ENCODE data around the gene SVEP1. TPM values are rescaled to one million over a fixed set of nuclear protein-coding genes. Genes with fewer than 3 reads are reported as not detected.

The SVEP1 gene
- total RNA-seq, 1 experiment from 2014 or later: 0.05 TPM

GRCh38 chr9:110317911-110318310 lies 261.6 kb downstream of the SVEP1 start:
- BruUV-seq (replicated peaks): no TSS peak

DNA sequence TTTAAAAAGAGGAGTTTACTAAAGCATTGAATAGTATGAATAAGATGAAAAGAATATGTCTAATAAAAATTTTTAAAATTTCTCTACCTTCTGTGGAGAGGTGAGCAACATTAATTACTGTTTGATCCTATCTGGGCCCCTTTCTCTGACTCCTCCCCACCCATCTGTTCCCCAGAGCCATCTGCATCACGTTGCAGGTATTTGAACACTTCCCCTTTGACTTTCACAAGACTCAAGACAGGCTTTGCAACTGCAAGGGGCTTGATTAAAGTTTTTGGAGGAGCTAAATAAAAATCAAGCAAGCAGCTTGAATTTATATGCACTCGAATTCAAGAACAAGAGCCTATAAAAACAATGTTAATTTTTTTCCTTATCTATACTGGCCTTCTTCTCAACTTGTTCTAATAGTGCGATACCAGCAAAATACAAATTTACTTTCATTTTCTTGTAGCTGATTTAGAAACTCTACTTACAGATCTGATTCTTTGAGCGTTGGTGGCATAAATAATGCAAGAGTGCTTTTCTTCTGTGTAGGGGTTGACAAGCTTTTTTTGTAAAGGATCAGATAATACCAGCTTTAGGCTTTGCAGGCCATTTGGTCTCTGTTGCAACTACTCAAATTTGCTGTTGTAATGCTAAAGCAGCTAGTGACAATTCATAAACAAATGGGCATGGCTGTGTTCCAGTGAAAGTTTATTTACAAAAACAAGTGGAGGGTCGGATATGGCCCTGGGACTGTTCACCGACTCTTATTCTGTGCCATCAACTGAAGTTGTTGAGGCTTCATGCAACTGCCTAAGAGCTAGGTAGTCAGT lies 263.1 kb downstream of the SVEP1 start:
- no peaks in the 10 kb centered on the region for H3K27me3 ChIP-seq (ENCODE audit: control insufficient read depth, insufficient read depth, low read length)
- H3K9me3 ChIP-seq (ENCODE audit: control insufficient read depth, insufficient read depth, low read depth, low read length): no peaks in the 10 kb centered on the region
- in situ Hi-C loops (cut with HindIII; ENCODE audit: low pct_unique_long_range_greater_than_20kb, low sequenced_read_pairs): no loop called here
- ChIA-PET POLR2A (no interaction called here), CTCF (no interaction called here)
- H3K27ac ChIP-seq (ENCODE audit: low read length): no peak overlapping the region
- no TSS peak for BruUV-seq (replicated peaks)
- H3K36me3 ChIP-seq (ENCODE audit: control insufficient read depth, insufficient read depth, low read length): no peaks in the 10 kb centered on the region
- TF ChIP-seq, protein P1, sequence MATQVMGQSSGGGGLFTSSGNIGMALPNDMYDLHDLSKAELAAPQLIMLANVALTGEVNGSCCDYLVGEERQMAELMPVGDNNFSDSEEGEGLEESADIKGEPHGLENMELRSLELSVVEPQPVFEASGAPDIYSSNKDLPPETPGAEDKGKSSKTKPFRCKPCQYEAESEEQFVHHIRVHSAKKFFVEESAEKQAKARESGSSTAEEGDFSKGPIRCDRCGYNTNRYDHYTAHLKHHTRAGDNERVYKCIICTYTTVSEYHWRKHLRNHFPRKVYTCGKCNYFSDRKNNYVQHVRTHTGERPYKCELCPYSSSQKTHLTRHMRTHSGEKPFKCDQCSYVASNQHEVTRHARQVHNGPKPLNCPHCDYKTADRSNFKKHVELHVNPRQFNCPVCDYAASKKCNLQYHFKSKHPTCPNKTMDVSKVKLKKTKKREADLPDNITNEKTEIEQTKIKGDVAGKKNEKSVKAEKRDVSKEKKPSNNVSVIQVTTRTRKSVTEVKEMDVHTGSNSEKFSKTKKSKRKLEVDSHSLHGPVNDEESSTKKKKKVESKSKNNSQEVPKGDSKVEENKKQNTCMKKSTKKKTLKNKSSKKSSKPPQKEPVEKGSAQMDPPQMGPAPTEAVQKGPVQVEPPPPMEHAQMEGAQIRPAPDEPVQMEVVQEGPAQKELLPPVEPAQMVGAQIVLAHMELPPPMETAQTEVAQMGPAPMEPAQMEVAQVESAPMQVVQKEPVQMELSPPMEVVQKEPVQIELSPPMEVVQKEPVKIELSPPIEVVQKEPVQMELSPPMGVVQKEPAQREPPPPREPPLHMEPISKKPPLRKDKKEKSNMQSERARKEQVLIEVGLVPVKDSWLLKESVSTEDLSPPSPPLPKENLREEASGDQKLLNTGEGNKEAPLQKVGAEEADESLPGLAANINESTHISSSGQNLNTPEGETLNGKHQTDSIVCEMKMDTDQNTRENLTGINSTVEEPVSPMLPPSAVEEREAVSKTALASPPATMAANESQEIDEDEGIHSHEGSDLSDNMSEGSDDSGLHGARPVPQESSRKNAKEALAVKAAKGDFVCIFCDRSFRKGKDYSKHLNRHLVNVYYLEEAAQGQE (IDR thresholded peaks at IDR 0.05; ENCODE audit: insufficient read depth in 1 of 2, low read depth in 2 of 2, low read length in 1 of 2): no peak
- TF ChIP-seq SIN3A (IDR thresholded peaks at IDR 0.05; ENCODE audit: borderline replicate concordance, insufficient read depth, low read depth, low read length): no peak
- no peak for TF ChIP-seq POLR2AphosphoS5 (IDR thresholded peaks at IDR 0.05; ENCODE audit: low read depth, low read length)
- no peak for TF ChIP-seq CTCF (IDR thresholded peaks at IDR 0.05)
- no peak for TF ChIP-seq TCF7L2 (IDR thresholded peaks at IDR 0.05; ENCODE audit: low read depth, low read length)
- H3K4me1 ChIP-seq (ENCODE audit: control insufficient read depth, insufficient read depth, low read length): no peaks in the 10 kb centered on the region
- ATAC-seq (no peak), DNase-seq (ENCODE audit: low read depth, low spot score) (no peak)
- no peak overlapping the region for H3K4me3 ChIP-seq (ENCODE audit: low read depth in 2 of 2, low read length in 2 of 2)
- intact Hi-C loops (cut with micrococcal nuclease; ENCODE audit: unreplicated experiment): no loop called here

More at GRCh38 chr9:110317911-110318310, 261.6 kb downstream of the SVEP1 start:
- no peak for TF ChIP-seq SIN3A (IDR thresholded peaks at IDR 0.05; ENCODE audit: borderline replicate concordance, insufficient read depth, low read depth, low read length)
- no peak for TF ChIP-seq CTCF (IDR thresholded peaks at IDR 0.05)
- TF ChIP-seq, protein P1 (IDR thresholded peaks at IDR 0.05; ENCODE audit: insufficient read depth in 1 of 2, low read depth in 2 of 2, low read length in 1 of 2): no peak
- TF ChIP-seq POLR2AphosphoS5 (IDR thresholded peaks at IDR 0.05; ENCODE audit: low read depth, low read length): no peak
- TF ChIP-seq TCF7L2 (IDR thresholded peaks at IDR 0.05; ENCODE audit: low read depth, low read length): no peak
- CTCF ChIA-PET: no interaction called here
- ATAC-seq (no peak), DNase-seq (ENCODE audit: low read depth, low spot score) (no peak)
- no peaks in the 10 kb centered on the region for H3K4me1 ChIP-seq (ENCODE audit: control insufficient read depth, insufficient read depth, low read length)
- H3K9me3 ChIP-seq (ENCODE audit: control insufficient read depth, insufficient read depth, low read depth, low read length): no peaks in the 10 kb centered on the region
- no peaks in the 10 kb centered on the region for H3K27me3 ChIP-seq (ENCODE audit: control insufficient read depth, insufficient read depth, low read length)
- POLR2A ChIA-PET: no interaction called here
- in situ Hi-C loops (cut with HindIII; ENCODE audit: low pct_unique_long_range_greater_than_20kb, low sequenced_read_pairs) (no loop called here), intact Hi-C loops (cut with micrococcal nuclease; ENCODE audit: unreplicated experiment) (no loop called here)
- no peak overlapping the region for H3K27ac ChIP-seq (ENCODE audit: low read length)
- no peak overlapping the region for H3K4me3 ChIP-seq (ENCODE audit: low read depth in 2 of 2, low read length in 2 of 2)
- H3K36me3 ChIP-seq (ENCODE audit: control insufficient read depth, insufficient read depth, low read length): no peaks in the 10 kb centered on the region
